H9 (cell line): ENCODE data around the gene HEBP2. TPM values are rescaled to one million over a fixed set of nuclear protein-coding genes. Genes with fewer than 3 reads are reported as not detected.

Experiments
- DNase-seq: peaks from one replicate; pipeline ENCODE4 v3.0.0-alpha.2; 2017
- H2AFZ ChIP-seq: one replicate; pipeline ENCODE4 v1.6.1; 2013; ENCODE audit warnings: mild to moderate bottlenecking, low read length, control low read depth, moderate library complexity
- H2AK5ac ChIP-seq: 2 replicates; pipeline ENCODE4 v1.6.1; 2013; ENCODE audit warnings: low read length, control low read depth, mixed read lengths; ENCODE audit not compliant: insufficient read length
- H2BK120ac ChIP-seq: one replicate; pipeline ENCODE4 v1.6.1; 2013; ENCODE audit warnings: low read depth, mild to moderate bottlenecking, low read length, control low read depth, inconsistent platforms; ENCODE audit not compliant: poor library complexity, severe bottlenecking
- H2BK12ac ChIP-seq: 2 replicates; pipeline ENCODE4 v1.6.1; 2013; ENCODE audit warnings: low read length, control low read depth, mixed read lengths, low read depth; ENCODE audit not compliant: insufficient read length
- H2BK15ac ChIP-seq: 2 replicates; pipeline ENCODE4 v1.6.1; 2013; ENCODE audit warnings: low read depth, low read length, control low read depth
- H2BK20ac ChIP-seq: one replicate; pipeline ENCODE4 v1.6.1; 2013; ENCODE audit warnings: low read depth, mild to moderate bottlenecking, low read length, control low read depth, inconsistent platforms; ENCODE audit not compliant: poor library complexity, severe bottlenecking
- H2BK5ac ChIP-seq: 2 replicates; pipeline ENCODE4 v1.6.1; 2013; ENCODE audit warnings: low read length, control low read depth, mixed read lengths; ENCODE audit not compliant: insufficient read length
- H3K14ac ChIP-seq: 2 replicates; pipeline ENCODE4 v1.6.1; 2013; ENCODE audit warnings: low read length, control low read depth; ENCODE audit not compliant: insufficient read depth
- H3K18ac ChIP-seq: 2 replicates; pipeline ENCODE4 v1.6.1; 2013; ENCODE audit warnings: low read depth, mild to moderate bottlenecking, mixed read lengths, low read length, control low read depth; ENCODE audit not compliant: insufficient read length
- H3K23ac ChIP-seq: 2 replicates; pipeline ENCODE4 v1.6.1; 2013; ENCODE audit warnings: low read length, control low read depth, mixed read lengths, low read depth; ENCODE audit not compliant: insufficient read length
- H3K23me2 ChIP-seq: 2 replicates; pipeline ENCODE4 v1.6.1; 2013; ENCODE audit warnings: low read depth, mild to moderate bottlenecking, mixed read lengths, low read length, control low read depth; ENCODE audit not compliant: insufficient read length, poor library complexity, severe bottlenecking
- H3K27ac ChIP-seq: 2 replicates; pipeline ENCODE4 v1.5.1; 2013; ENCODE audit warnings: low read length, control low read depth, mixed read lengths, low read depth; ENCODE audit not compliant: insufficient read length
- H3K27me3 ChIP-seq: 2 replicates; pipeline ENCODE4 v1.6.1; 2013; ENCODE audit warnings: low read length, control low read depth, inconsistent platforms; ENCODE audit not compliant: insufficient read depth
- H3K4ac ChIP-seq: 2 replicates; pipeline ENCODE4 v1.6.1; 2013; ENCODE audit warnings: low read depth, mild to moderate bottlenecking, control low read depth, inconsistent platforms, low read length, moderate library complexity
- H3K4me1 ChIP-seq: 2 replicates; pipeline ENCODE4 v1.6.1; 2013; ENCODE audit warnings: low read length, control low read depth, inconsistent platforms; ENCODE audit not compliant: insufficient read depth
- H3K4me2 ChIP-seq: 2 replicates; pipeline ENCODE4 v1.6.1; 2013; ENCODE audit warnings: low read length, control low read depth, mixed read lengths; ENCODE audit not compliant: insufficient read length, insufficient read depth
- H3K56ac ChIP-seq: 2 replicates; pipeline ENCODE4 v1.6.1; 2013; ENCODE audit warnings: low read depth, mild to moderate bottlenecking, mixed read lengths, low read length, control low read depth; ENCODE audit not compliant: insufficient read length
- H3K79me1 ChIP-seq: 2 replicates; pipeline ENCODE4 v1.6.1; 2013; ENCODE audit warnings: low read depth, mild to moderate bottlenecking, moderate library complexity, low read length, control low read depth, inconsistent platforms; ENCODE audit not compliant: insufficient read depth, poor library complexity, severe bottlenecking
- H3K79me2 ChIP-seq: 2 replicates; pipeline ENCODE4 v1.6.1; 2013; ENCODE audit warnings: low read length, control low read depth, inconsistent platforms; ENCODE audit not compliant: insufficient read depth
- H3K9ac ChIP-seq: 2 replicates; pipeline ENCODE4 v1.6.1; 2013; ENCODE audit warnings: low read length, control low read depth, mixed read lengths; ENCODE audit not compliant: insufficient read length; ENCODE audit errors: extremely low read depth
- H3K9me3 ChIP-seq: one replicate; pipeline ENCODE4 v1.6.1; 2013; ENCODE audit warnings: low read depth, low read length, inconsistent platforms; ENCODE audit not compliant: control insufficient read depth
- H3T11ph ChIP-seq: one replicate; pipeline ENCODE4 v1.6.1; 2013; ENCODE audit warnings: mild to moderate bottlenecking, low read length, control low read depth, inconsistent platforms
- H4K20me1 ChIP-seq: one replicate; pipeline ENCODE4 v1.6.1; 2013; ENCODE audit not compliant: control insufficient read depth, insufficient read length, insufficient read depth
- H4K5ac ChIP-seq: 2 replicates; pipeline ENCODE4 v1.6.1; 2013; ENCODE audit warnings: low read depth, mild to moderate bottlenecking, mixed read lengths, low read length, control low read depth; ENCODE audit not compliant: insufficient read length
- H4K8ac ChIP-seq: replicated peaks from 2 replicates; pipeline ENCODE4 v1.6.1; 2013; ENCODE audit warnings: low read length, control low read depth, mixed read lengths, low read depth; ENCODE audit not compliant: insufficient read length
- H4K91ac ChIP-seq: 2 replicates; pipeline ENCODE4 v1.6.1; 2013; ENCODE audit warnings: low read depth, mild to moderate bottlenecking, moderate library complexity, mixed read lengths, low read length, control low read depth; ENCODE audit not compliant: insufficient read length
- H3K27ac Mint-ChIP-seq, 3 experiments: 2 replicates in 2 of 3; 3 replicates in 1 of 3; pipeline ENCODE4 v1.8.0; 2020 to 2021; ENCODE audit warnings: mixed read lengths in 3 of 3, mild to moderate bottlenecking in 1 of 3, moderate library complexity in 1 of 3
- H3K27me3 Mint-ChIP-seq: 2 replicates; pipeline ENCODE4 v1.8.0; 2021; ENCODE audit warnings: low read depth, mild to moderate bottlenecking, moderate library complexity, mixed read lengths
- H3K36me3 Mint-ChIP-seq, 3 experiments: 2 replicates in 2 of 3; 3 replicates in 1 of 3; pipeline ENCODE4 v1.8.0; 2020 to 2021; ENCODE audit warnings: low read depth in 3 of 3, mixed read lengths in 3 of 3; ENCODE audit not compliant: insufficient read depth in 1 of 3
- H3K4me1 Mint-ChIP-seq, 2 experiments: 2 replicates each; pipeline ENCODE4 v1.8.0; 2020; ENCODE audit warnings: mixed read lengths in 2 of 2
- H3K4me3 Mint-ChIP-seq, 2 experiments: 2 replicates in 1 of 2; 3 replicates in 1 of 2; pipeline ENCODE4 v1.8.0; 2020 to 2021; ENCODE audit warnings: mild to moderate bottlenecking in 2 of 2, mixed read lengths in 2 of 2, moderate library complexity in 1 of 2
- H3K9me3 Mint-ChIP-seq, 2 experiments: 2 replicates in 1 of 2; 3 replicates in 1 of 2; pipeline ENCODE4 v1.8.0; 2020; ENCODE audit warnings: mild to moderate bottlenecking in 2 of 2, mixed read lengths in 2 of 2, moderate library complexity in 1 of 2
- CTCF ChIP-seq: fragments of 200-600 bp; sonication (generic); conservative IDR thresholded peaks from 3 replicates; pipeline ENCODE4 v1.8.0; 2021; ENCODE audit warnings: antibody characterized with exemption, mild to moderate bottlenecking
- WGBS: extraction: QIAGEN DNeasy Blood & Tissue Kit; methylation state at CpG from one replicate; pipeline ENCODE4 v1.1.7; 2013; ENCODE audit warnings: missing lambda C conversion rate, low lambda C conversion rate, mixed read lengths; ENCODE audit not compliant: insufficient read length; ENCODE audit errors: extremely low coverage; 5-methylcytosine and 5-hydroxymethylcytosine counted together
- total RNA-seq: library from RNA; stranded (reverse); gene quantifications from 2 replicates; pipeline ENCODE4 v1.2.1, GENCODE V29; 2021

Gene HEBP2
- total RNA-seq, 1 experiment from 2014 or later, result 57.8 TPM

DNA sequence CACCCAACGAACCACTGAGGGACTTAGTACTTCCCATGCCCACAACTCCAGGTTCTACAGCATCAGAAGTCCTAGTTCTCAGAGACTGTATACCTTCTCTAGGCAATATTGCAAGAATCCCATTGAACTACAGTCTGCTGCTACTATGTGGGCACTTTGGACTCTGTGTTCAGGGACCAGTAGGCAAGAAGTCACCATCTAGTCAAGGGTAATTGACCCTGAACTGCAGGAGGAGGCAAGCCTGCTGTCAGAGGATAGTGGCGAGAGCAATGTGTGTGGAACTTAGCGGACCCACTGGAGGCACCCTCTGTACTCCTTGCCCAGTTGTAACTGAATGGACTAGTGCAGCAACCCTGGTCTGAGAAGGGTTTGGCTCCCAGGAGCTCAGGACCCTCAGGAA lies 15.7 kb downstream of the HEBP2 start:
- Mint-ChIP-seq H3K27ac (no peak overlapping the region), H3K4me3 (no peak overlapping the region), H3K27me3 (no peaks in the 10 kb centered on the region), H3K4me1 (no peaks in the 10 kb centered on the region; a peak in 1 of 4 replicates), H3K9me3 (no peaks in the 10 kb centered on the region; a peak in 1 of 5 replicates), H3K36me3 (peaks cover 19 to 46% (median 34%) of the 10 kb centered on the region in 3 experiments)
- Histone ChIP-seq H2AK5ac (no peak overlapping the region), H3K4me2 (no peak overlapping the region), H3K9ac (no peak overlapping the region), H4K20me1 (no peaks in the 10 kb centered on the region), H2BK15ac (no peak overlapping the region), H4K8ac (no peak overlapping the region), H3K79me1 (no peaks in the 10 kb centered on the region), H2AFZ (no peak overlapping the region), H4K5ac (no peak overlapping the region), H3K27ac (no peak overlapping the region), H3K27me3 (no peaks in the 10 kb centered on the region), H3K23ac (no peak overlapping the region), H4K91ac (no peak overlapping the region), H2BK20ac (no peak overlapping the region), H2BK12ac (no peak overlapping the region), H3K18ac (no peak overlapping the region), H3K56ac (no peak overlapping the region), H3K23me2 (no peaks in the 10 kb centered on the region), H3K4ac (no peak overlapping the region), H3K4me1 (no peaks in the 10 kb centered on the region), H2BK5ac (no peak overlapping the region), H3K14ac (no peak overlapping the region; the same call in 1 of the 2 replicates), H3K79me2 (no peaks in the 10 kb centered on the region), H3K9me3 (no peaks in the 10 kb centered on the region), H3T11ph (no peak overlapping the region), H2BK120ac (no peak overlapping the region)
- no CpG with 5 or more reads among the region's 3 CpGs for WGBS
- DNase-seq, result no peak
- no peak for TF ChIP-seq CTCF
